ENCODE data around the gene ASIC4.

Gene ASIC4

GRCh38 chr2:219570924-219571310 is 56.6 kb downstream of the ASIC4 start:
- DNase-seq, result no peak

- DNase-seq, result peak; percentile 79
These were observed 57.3 kb downstream of the ASIC4 start, which contains the start of gene OBSL1 for GRCh38 chr2:219571311-219572236. Gene OBSL1, minus strand, starts transcription at chr2:219571539. Its CDS starts 307 bp downstream, at chr2:219571232.

- no peak for DNase-seq
These were observed 58.1 kb downstream of the ASIC4 start, which contains the start of gene INHA for GRCh38 chr2:219572237-219573001. Gene INHA, plus strand, starts transcription at chr2:219572310. Its CDS starts 65 bp downstream, at chr2:219572375.

GRCh38 chr2:219573166-219573565 is 58.9 kb downstream of the ASIC4 start:
- DNase-seq, result peak; percentile 72

- DNase-seq, result no peak
These were observed 60.4 kb downstream of the ASIC4 start for GRCh38 chr2:219574484-219575311.

GRCh38 chr2:219575566-219576504 is 61.6 kb downstream of the ASIC4 start:
- no peak for DNase-seq

GRCh38 chr2:219576505-219577388 is 62.5 kb downstream of the ASIC4 start:
- DNase-seq, result peak; percentile 87

- DNase-seq, result no peak
These were observed 64.7 kb downstream of the ASIC4 start for GRCh38 chr2:219578811-219579613.

- no peak for DNase-seq
These were observed 67.1 kb downstream of the ASIC4 start for GRCh38 chr2:219581346-219581745.

Data from NCI-H2227 treated with DMSO at 0.1 percent for 48 hours (cell line).